ENCODE data around the gene ZC3H10.

ZC3H10 gene

DNA sequence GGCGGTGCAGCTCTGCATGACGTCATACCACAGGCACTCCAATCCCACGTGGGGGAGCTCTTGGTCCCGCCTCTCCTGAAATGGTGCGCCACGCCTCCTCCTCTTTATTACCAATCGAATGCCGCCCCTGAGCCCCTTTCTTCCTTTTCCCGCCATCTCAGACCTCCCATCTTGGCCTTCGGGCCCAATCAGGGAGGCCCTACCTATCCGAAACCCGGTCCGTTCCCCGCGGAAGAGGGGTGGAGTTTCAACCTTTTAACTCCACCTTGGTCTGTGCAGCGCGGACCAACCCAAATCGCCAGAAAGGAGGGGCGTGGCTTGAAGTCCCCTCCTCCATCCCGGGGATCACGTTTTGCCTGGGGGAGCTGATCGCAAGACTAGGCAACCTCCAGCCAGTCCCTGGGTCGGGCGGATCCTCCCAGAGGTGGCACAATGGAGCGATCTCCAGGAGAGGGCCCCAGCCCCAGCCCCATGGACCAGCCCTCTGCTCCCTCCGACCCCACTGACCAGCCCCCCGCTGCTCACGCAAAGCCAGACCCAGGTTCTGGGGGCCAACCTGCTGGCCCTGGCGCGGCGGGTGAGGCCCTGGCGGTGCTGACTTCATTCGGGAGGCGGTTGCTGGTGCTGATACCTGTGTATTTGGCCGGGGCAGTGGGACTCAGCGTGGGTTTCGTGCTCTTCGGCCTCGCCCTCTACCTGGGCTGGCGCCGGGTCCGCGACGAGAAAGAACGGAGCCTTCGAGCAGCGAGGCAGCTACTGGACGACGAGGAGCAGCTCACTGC is 10.0 kb downstream of the ZC3H10 start, which contains the start of gene ESYT1:
ESYT1 (plus strand) TSS at position 380 of the 782 bp plus-strand sequence; CDS start at position 433, 53 bp downstream.
- peak; percentile 90 to 92 for DNase-seq (ENCODE audit: low read depth in 2 of 2)

GRCh38 chr12:56128670-56129205 is 10.7 kb downstream of the ZC3H10 start:
- DNase-seq (ENCODE audit: low read depth in 2 of 2): no peak

- peak in 1 of 2 donors; percentile 62 for DNase-seq (ENCODE audit: low read depth in 2 of 2)
Observed at GRCh38 chr12:56129206-56129941, 11.3 kb downstream of the ZC3H10 start.

- DNase-seq (ENCODE audit: low read depth in 2 of 2): no peak
Observed at GRCh38 chr12:56129942-56130495, 12.0 kb downstream of the ZC3H10 start.

GRCh38 chr12:56130876-56131275 is 12.8 kb downstream of the ZC3H10 start:
- no peak for DNase-seq (ENCODE audit: low read depth in 2 of 2)

DNA sequence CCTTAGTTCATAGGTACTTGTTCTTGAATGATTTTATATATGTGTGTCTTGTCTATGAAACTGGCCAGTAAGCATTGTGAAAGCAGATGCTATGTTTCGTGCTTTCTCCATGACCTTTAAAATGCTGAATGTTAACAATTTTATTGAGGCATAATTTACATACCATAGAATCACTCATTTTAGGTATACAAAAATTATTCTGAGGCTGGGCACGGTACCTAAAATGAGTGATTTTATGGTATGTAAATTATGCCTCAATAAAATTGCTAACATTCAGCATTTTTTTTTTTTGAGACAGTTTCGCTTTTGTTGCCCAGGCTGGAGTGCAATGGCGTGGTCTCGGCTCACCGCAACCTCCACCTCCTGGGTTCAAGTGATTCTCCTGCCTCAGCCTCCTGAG is 16.8 kb downstream of the ZC3H10 start:
- no peak for DNase-seq (ENCODE audit: low read depth in 2 of 2)

- no peak for DNase-seq (ENCODE audit: low read depth in 2 of 2)
Observed at GRCh38 chr12:56137853-56138571, 19.9 kb downstream of the ZC3H10 start.

DNA sequence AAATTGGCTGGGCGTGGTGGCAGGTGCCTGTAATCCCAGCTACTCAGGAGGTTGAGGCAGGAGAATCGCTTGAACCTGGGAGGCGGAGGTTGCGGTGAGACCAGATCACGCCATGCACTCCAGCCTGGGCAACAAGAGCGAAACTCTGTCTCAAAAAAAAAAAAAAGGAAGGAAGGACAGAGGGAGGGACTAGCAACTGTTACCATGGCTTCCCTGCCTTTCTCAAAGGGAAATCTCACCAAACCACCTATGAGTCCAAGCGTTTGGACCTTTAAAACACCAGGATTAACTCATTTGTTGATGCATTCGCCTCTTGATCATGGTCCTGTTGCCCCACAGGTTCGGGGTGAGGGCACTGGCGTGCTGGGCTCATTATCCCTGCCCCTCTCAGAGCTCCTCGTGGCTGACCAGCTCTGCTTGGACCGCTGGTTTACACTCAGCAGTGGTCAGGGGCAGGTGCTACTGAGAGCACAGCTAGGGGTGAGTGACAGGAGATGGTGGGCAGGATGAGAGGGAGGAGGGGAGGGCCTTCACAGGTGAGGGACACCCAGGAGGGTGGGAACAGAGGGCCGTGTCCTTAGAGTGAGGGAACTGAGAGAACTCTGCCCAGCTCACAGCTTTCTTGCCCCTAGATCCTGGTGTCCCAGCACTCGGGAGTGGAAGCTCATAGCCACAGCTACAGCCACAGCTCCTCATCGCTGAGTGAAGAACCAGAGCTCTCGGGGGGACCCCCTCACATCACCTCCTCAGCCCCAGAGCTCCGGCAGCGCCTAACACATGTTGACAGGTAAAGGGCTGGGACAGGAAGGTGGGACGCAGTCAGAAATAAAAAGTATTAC is 24.1 kb downstream of the ZC3H10 start:
- DNase-seq (ENCODE audit: low read depth in 2 of 2): no peak

- DNase-seq (ENCODE audit: low read depth in 2 of 2): no peak
Observed at GRCh38 chr12:56143217-56143616, 25.2 kb downstream of the ZC3H10 start.

GRCh38 chr12:56143870-56144269 is 25.8 kb downstream of the ZC3H10 start:
- DNase-seq (ENCODE audit: low read depth in 2 of 2): no peak

- no peak for DNase-seq (ENCODE audit: low read depth in 2 of 2)
Observed at GRCh38 chr12:56145217-56145616, 27.2 kb downstream of the ZC3H10 start.

GRCh38 chr12:56146492-56147460 is 28.7 kb downstream of the ZC3H10 start:
- DNase-seq (ENCODE audit: low read depth in 2 of 2): no peak

DNA sequence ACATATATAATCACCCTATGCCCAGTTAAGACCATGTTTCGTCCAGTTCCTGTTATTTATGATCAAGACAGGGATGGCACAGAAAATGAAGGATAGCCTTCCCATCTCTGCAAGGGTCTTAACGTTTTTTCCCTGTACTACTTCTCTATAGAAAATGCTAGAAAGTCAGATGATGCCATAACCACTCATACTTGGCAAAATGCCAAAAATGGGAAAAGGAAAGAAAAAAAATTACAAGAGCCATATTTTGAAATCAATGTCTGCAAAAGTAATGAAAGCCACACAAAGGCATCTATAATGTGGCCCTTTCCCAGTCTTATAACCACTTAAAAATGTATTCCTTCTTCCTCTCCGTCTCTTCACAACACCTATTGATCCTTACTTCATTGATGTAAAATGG is 32.5 kb downstream of the ZC3H10 start:
- DNase-seq (ENCODE audit: low read depth in 2 of 2): no peak

DNA sequence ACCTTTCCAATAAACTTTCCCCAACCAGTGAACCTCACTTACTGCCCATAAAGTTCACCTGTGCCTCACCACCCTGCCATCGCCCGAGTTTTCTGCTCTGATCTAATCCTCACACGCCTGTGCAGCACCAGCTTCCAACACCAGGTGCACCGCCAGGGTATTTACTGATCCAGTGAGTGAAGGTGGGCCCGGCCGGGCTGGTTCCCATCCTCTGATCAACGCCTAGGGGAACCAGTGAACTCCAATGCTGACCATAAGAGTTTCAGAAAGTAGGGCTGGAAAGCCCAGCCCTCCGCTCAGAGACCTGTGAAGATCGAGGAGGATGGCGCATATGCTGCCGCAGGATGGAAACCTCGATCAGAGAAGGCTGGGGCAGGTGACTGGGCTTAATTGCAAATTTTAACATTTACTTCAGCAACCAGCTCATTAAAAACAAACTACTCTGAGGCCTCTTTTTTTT is 33.6 kb downstream of the ZC3H10 start:
- DNase-seq (ENCODE audit: low read depth in 2 of 2): no peak

DNA sequence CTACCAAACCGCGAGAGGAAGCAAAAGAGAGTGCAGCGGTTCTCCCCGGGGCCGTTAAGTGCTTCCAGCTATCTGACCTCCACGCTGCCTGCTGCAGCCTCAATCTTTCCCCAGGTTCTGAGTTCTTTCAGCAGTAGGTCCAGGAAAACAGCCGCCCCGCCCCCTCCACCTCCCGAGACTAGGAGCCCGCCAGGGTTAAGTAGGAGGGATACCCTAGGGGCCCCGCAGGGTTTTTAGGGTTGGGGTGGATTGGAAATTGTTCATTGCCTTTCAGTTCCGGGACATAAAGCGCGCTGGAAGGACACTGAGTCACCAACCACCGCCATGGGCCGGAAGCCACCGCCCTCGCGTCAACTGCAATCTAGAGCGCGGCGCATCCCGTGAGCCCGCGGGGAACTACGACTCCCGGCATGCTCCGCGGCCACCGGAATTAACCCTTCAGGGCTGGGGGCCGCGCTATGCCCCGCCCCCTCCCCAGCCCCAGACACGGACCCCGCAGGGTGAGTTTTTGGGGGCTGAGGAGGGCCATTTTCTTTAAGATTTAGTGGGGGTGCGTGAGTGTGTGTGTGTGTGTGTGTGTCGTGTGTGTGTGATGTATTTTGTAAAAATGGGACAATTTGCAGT is 34.2 kb downstream of the ZC3H10 start, which contains the start of gene MYL6B:
MYL6B (plus strand) TSS at position 456 of the 624 bp plus-strand sequence. CDS start 1,332 bp downstream, outside the sequence.
- DNase-seq (ENCODE audit: low read depth in 2 of 2): peak; percentile 85 to 86

DNA sequence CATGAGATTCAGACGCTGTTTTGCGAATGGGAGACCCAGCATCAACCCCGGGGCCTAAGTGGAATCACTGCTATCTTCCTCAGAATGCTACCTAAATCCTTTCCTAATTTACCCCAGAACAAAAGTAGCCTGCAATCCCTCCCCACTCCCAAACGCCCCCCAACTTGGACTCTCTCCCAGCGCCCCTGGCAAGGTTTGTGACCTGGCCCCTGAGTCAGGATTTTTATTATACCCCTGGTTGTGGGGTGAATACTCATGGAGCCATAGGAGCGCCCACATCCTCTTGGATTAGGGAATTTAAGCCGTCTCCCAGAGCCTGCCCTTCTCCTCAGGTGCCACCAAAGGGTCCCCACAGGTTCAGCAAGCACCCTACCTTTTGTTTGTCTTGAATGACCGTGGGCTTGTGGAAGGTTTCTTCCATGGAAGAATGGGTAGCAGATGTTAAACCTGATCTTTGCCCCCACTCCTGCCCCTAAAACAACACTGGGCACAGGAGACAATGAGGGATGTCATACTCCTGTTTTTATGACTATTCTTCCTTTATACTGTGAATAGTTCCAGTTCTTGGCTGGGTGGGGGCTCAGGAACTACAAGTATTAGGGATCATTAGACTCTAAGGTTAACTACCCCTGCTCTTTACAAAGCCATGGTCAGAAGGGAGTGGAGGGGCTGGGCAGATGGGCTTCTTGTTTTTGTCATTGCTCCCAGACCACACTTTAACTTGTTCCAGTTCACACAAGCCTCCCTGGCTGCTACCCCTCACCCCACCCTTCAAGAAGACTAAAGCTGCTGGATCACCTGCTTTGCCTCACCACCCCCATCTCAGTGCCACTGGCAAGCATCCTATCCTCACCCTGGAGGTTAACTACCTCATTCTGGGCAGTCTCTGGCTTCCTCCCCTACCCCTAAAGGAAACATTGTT is 35.0 kb downstream of the ZC3H10 start:
- DNase-seq (ENCODE audit: low read depth in 2 of 2): no peak

GRCh38 chr12:56153678-56154065 is 35.6 kb downstream of the ZC3H10 start:
- DNase-seq (ENCODE audit: low read depth in 2 of 2): no peak

GRCh38 chr12:56154246-56154771 is 36.2 kb downstream of the ZC3H10 start:
- DNase-seq (ENCODE audit: low read depth in 2 of 2): no peak

All from stimulated activated CD8-positive, alpha-beta memory T cell treated with anti-CD3 and anti-CD28 coated beads, Interleukin-7, amount 100 ng/mL, for 1 hour (primary cell).